Breast epithelium (tissue), 3 donors: ENCODE measurements around the gene RELN.

ENCODE experiments used
- CTCF ChIP-seq, 3 donors: fragments of 450-650 bp; IDR thresholded peaks; one replicate each; pipeline ENCODE4 v1.5.1; 2016 to 2017; ENCODE audit warnings: antibody characterized with exemption in 3 of 3, mild to moderate bottlenecking in 3 of 3, moderate library complexity in 3 of 3
- POLR2A ChIP-seq: fragments of 450-650 bp; IDR thresholded peaks from one replicate; pipeline ENCODE4 v1.6.1; 2016; ENCODE audit warnings: antibody characterized with exemption, mild to moderate bottlenecking, moderate library complexity
- POLR2AphosphoS5 ChIP-seq, 3 donors: sonication (generic); formaldehyde crosslinking; IDR thresholded peaks; one replicate each; pipeline ENCODE4 v1.6.1; 2017; ENCODE audit warnings: antibody characterized with exemption in 3 of 3

GRCh38 chr7:103706805-103707204, 282.7 kb downstream of the RELN start:
- TF ChIP-seq CTCF (IDR thresholded peaks at IDR 0.05) (no peak), POLR2A (no peak), POLR2AphosphoS5 (IDR thresholded peaks at IDR 0.05) (no peak)
